ENCODE results near the gene TMEM223.

DNA sequence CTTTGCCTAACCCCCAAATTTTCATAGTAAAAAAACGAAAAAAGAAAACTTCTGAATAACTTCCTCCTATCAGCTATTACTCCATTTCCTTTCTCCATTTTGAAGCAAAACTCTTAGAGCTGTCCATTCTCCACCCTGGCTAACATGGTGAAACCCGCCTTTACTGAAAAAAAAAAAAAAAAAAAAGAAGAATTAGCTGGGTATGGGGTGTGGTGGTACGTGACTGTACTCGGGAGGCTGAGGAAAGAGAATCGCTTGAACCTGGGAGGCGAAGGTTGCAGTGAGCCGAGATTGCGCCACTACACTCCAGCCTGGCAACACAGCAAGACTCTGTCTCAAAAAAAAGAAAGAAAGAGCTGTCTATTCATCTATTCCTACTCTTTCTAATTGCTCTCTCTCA, 24.8 kb upstream of the TMEM223 start:
- TF ChIP-seq POLR2A (IDR thresholded peaks at IDR 0.05), result no peak
- no peak for TF ChIP-seq CTCF (IDR thresholded peaks at IDR 0.05)
